GM21423 (cell line): ENCODE data around the gene PRKAR1B.

Source experiments
- ATAC-seq: cut with Tn5 transposase; IDR thresholded peaks from one replicate; pipeline ENCODE4 v1.9.1; 2021; ENCODE audit warnings: mild to moderate bottlenecking, moderate library complexity; ENCODE audit not compliant: unreplicated experiment

PRKAR1B gene

GRCh38 chr7:607938-608337 is 119.1 kb downstream of the PRKAR1B start:
- ATAC-seq: no peak

- no peak for ATAC-seq
Measured at GRCh38 chr7:605661-606450, 121.2 kb downstream of the PRKAR1B start.

GRCh38 chr7:604884-605531 is 122.1 kb downstream of the PRKAR1B start:
- ATAC-seq: no peak

GRCh38 chr7:604001-604883 is 122.8 kb downstream of the PRKAR1B start:
- ATAC-seq: peak; percentile 77

GRCh38 chr7:603152-603951 is 123.7 kb downstream of the PRKAR1B start:
- ATAC-seq: no peak

GRCh38 chr7:602341-603141 is 124.5 kb downstream of the PRKAR1B start:
- ATAC-seq: no peak

- peak; percentile 45 for ATAC-seq
Measured at GRCh38 chr7:601595-602340, 125.3 kb downstream of the PRKAR1B start.

- no peak for ATAC-seq
Measured at GRCh38 chr7:601036-601594, 126.0 kb downstream of the PRKAR1B start.

- ATAC-seq: no peak
Measured at GRCh38 chr7:600149-601035, 126.7 kb downstream of the PRKAR1B start.

- ATAC-seq: no peak
Measured at GRCh38 chr7:598899-599298, 128.2 kb downstream of the PRKAR1B start.

GRCh38 chr7:597348-598178 is 129.5 kb downstream of the PRKAR1B start:
- ATAC-seq: no peak

- ATAC-seq: no peak
Measured at GRCh38 chr7:596819-597182, 130.3 kb downstream of the PRKAR1B start.

GRCh38 chr7:596071-596818 is 130.8 kb downstream of the PRKAR1B start:
- ATAC-seq: no peak

GRCh38 chr7:595621-596010 is 131.5 kb downstream of the PRKAR1B start:
- no peak for ATAC-seq

- no peak for ATAC-seq
Measured at GRCh38 chr7:594920-595620, 132.0 kb downstream of the PRKAR1B start.
